Tongue (tissue), 2 donors: Measurements from ENCODE around the gene CCNB1IP1. TPM values are rescaled to one million over a fixed set of nuclear protein-coding genes. Genes with fewer than 3 reads are reported as not detected.
A peak's percentile ranks its signal among the peaks of the same experiment; 100 is the strongest.
"Not testable (repeated sequence)": the region's sequence is repeated elsewhere in the genome, so short reads cannot be mapped to it uniquely, and the experiment has no call there.

Experiments used
- DNase-seq: peaks from one replicate; pipeline ENCODE4 v3.0.0-alpha.2; 2015
- total RNA-seq: library from RNA; depleted of rRNA; stranded (reverse); fragments of >200 nt; gene quantifications from one replicate; pipeline ENCODE4 v1.2.3, GENCODE V29; 2014

CCNB1IP1 gene, protein sequence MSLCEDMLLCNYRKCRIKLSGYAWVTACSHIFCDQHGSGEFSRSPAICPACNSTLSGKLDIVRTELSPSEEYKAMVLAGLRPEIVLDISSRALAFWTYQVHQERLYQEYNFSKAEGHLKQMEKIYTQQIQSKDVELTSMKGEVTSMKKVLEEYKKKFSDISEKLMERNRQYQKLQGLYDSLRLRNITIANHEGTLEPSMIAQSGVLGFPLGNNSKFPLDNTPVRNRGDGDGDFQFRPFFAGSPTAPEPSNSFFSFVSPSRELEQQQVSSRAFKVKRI
- total RNA-seq: 72.5 TPM

DNA sequence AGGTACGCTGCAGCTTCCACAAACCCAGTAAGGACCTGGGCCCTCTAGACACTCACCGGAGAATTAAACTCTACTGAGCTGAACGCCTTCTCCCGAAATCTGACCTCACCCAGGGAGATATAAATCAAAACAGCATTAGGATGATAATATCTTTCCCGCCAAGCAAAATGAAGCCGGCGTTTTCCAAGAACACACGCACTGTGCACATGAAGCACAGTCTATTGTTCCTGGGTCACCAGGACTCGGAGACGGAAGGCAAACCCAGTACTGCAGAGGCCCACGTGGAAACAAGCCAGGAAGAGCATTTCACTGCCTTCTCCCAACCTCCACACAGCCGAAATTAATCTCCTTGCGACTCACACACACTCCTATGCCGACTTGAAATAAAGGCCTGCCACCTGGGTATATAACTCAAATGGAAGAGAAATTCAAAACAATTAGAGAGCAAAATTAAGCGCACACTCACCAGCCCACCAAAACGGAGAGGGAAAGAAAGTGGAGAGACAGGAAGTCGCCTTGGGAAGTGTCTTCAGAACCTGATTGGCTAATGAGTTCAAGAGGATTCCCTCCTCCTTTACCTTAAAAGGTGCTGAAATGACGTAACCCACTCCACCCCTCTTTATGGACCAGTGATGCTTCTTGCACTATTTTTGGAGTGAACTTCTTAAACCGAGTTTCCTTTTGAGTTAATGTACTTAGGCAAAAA is at the start of gene CCNB1IP1:
Gene CCNB1IP1, minus strand, starts transcription at position 492 of the 706 bp plus-strand sequence. CDS start 16,756 bp downstream, outside the sequence.
- peak; percentile 94 for DNase-seq

DNA sequence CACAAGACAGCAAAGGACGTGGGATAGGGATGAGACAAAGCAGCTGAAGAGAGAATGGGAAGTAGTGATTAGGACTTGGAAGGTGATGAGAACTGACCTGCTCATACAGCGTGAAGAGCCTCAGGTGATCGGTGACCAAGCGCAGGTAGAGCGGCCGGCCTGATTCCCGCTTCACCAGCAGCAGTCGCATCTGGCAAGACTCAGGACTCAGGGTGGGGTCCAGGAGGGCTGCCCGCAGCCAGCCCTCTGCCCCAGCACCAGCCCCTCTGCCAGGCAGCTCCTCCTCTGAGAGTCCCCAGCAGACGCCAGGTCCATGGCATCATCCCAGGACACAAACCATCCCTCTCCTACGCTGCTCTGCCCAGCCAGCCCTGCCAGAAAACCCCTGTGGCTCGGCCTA is 49.4 kb upstream of the CCNB1IP1 start:
- DNase-seq: no peak

DNA sequence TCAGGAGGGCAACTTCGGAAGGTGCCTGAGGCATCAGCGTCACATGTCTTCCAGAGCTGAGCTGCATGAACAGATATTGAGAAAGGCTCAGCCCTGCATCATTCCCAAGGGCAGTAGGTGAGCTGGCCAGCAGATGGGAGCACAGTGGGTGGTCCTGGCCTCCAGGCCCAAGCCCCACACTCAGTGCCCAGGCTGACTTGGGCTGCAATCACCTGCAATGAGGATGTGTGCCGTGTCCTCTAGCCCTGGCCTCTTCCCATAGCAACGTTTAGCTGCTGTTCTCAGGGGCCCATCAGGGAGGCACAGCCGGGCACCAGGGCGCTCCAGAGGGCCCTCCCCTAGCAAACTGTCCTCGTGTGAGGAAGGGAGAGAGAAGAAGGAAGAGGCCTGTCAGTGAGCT is 48.3 kb upstream of the CCNB1IP1 start:
- DNase-seq: no peak

DNA sequence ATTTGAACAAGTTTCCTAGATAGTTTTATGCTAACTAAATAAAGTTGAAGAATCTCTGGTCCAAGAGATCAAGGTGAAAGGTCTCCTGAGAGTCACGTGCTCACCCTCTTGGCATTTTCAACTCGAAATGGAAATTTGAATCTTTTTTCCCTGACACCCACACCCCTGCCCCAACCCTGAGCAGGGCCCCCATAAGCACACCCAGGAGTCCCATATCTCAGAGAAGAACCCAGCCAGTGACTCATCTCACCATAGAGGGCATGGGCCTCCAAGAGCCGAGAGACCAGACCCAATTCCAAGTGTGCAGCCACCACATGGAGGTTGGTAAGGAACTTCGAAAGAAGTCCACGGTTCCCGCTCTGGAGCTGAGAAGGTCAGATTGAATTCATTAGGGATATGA is 47.6 kb upstream of the CCNB1IP1 start:
- no peak for DNase-seq

DNA sequence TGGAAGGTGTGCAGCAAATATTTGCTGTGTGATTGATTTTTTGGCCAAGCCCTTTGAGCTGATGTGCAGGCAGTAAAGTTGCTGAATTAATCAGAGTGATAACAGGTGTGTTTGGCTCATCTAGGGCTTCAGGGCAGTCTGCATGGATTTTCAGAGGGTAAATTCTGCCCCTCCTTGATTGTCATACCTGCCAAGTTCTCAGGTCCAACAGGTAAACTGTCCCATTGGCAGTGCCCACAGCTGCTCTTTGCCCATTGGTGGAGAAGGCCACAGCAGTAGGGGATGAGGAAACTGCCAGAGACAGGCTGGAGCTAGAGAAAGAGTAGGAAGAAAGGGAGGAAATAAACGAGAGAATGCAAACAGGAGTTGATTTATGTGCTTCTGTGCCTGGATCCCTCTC is 46.7 kb upstream of the CCNB1IP1 start:
- no peak for DNase-seq

DNA sequence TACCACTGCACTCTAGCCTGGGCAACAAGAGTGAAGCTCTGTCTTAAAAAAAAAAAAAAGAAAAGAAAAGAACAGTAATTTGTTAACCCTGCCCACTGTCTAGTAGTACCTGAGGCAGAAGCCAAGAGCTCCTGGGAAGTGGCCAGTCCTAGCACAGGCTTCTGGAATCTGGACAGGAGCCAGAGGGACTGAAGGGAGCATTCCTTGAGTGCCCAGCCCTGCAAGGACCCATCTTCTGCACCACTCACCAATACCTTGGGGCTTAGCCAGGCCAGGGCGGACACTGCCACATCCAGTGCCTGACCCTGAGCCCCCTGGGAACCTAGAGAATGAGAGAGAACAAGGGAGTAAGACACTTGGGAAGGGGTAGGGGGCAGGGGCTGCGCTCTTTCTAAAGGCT is 44.1 kb upstream of the CCNB1IP1 start:
- no peak for DNase-seq

DNA sequence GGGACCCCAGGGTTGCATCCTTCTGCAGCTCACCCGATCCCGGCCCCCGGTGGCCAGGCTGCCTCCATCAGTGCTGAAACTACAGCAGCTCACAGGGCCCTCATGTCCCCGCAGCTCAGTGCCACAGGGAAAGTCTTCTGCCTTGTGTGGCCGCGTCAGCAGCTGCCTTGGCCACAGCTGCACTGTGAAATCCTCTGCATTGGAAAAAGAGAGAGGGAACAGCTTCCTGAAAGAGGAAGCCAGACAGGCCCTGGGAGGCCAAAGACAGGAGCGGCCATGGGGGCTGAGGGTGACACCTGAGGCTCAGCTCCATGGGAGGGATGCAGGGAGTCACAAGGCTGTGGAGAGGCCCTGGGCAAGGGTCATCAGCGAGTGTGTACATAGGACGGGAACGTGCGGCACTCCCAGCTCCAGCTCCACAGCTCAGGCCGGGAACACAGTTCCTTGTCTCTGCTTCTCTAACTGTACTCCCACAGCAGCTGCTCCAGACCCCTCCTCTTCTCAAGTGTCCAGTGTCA is 43.1 kb upstream of the CCNB1IP1 start:
- DNase-seq: peak; percentile 37

DNA sequence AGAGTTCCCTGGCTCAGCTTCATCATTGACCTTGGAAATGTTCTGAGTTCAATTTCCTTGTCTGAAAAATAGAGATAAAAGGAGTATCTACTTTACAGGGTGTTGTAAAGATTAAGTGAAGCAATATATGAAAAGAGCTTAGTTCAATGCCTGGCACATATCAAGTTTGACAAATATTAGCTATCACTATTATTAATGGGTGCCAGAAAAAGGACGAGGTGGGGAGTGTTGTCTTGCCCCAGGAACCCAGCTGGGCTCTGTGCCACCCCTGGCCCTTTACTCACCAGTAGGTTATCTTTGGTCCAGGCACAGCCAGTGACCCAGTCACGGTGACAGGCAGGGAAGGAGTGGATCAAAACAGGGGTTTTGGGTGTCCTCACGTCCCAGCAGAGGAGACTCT is 42.4 kb upstream of the CCNB1IP1 start:
- no peak for DNase-seq

DNA sequence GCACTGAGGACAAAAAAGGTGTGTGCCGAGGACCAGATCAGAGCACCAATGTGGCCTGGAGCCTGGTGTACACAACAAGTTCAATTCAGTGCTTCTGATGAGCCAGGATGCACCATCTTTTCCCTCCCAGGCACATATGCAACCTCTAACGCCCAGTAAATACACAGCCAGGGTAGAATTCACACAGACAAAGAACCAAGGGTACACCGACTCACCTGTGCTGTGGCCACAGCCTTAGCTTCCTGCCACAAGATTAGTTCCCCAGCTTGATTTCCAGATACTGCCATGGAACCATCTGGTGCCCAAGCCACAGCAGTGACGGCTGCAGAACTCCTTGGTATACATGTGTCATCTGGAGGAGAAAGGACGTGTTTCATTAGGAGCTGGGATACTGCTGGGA is 39.7 kb upstream of the CCNB1IP1 start:
- DNase-seq: no peak

DNA sequence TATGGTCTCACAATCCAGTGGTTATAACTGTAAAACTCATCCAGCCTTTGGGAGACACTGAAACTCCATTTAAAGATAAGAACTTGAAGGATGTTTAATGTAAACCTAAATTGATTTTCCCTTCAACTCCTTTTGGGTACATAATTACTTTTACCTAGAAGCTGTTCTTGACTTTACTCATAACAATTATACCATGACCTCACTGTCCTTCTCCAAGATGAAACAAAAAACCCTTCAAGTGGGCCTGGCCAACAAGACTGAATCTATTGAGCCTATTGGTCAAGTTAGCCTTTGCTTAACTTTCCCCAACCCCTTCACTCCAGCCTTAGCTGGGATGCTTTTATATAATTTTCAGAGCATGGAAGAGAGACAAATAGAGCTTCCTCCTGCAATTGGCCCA is 32.8 kb upstream of the CCNB1IP1 start:
- no peak for DNase-seq

DNA sequence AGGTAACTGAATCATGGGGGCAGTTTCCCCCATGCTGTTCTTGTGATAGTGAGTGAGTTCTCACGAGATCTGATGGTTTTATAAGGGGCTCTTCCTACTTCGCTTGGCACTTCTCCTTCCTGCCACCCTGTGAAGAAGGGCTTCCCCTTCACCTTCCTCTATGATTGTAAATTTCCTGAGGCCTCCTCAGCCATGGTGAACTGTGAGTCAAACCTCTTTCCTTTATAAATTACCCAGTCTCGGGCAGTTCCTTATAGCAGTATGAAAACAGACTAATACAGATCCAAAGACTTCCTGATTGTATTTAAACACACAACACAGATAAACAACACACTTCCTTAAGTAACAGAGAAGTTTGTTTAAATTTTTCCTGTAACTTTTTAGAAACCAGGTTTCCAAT is 25.4 kb upstream of the CCNB1IP1 start:
- not testable (repeated sequence) for DNase-seq

DNA sequence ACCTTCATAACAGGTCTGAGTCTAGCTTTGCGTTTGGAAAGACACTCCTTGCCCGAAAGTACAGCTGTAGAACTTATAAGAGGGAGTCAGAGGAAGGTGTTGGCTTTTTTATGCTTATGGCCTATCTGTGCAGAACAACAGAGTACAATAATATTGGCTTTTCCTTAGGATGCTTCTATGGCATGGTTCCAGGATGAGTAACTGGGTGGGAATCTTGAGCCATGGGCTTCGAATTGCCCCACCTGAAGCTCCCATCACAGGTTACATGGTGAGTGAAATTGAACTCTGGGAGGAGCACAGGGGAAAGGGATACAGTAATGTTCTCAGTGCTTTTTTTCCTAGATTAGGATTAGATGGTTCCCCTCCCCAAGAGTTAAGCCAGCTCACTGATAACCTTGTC is 23.3 kb upstream of the CCNB1IP1 start:
- no peak for DNase-seq

DNA sequence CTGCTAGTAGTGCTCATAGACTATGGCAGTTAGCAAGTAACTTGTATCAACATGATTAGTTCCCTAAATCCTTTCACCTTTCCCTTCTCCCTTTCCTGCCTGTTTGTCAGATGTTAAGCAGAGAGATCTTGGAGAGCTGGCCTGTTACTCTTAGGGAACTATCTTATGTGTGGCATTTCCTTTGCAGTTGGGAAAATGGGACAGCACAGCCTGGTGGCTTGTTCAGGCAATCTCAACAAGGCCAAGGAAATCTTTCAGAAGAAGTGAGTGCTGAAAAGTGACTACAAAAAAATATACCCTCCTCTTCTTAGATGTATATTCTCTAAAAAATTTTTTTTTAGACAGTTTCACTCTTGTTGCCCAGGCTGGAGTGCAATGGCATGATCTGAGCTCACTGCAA is 17.8 kb upstream of the CCNB1IP1 start:
- no peak for DNase-seq

DNA sequence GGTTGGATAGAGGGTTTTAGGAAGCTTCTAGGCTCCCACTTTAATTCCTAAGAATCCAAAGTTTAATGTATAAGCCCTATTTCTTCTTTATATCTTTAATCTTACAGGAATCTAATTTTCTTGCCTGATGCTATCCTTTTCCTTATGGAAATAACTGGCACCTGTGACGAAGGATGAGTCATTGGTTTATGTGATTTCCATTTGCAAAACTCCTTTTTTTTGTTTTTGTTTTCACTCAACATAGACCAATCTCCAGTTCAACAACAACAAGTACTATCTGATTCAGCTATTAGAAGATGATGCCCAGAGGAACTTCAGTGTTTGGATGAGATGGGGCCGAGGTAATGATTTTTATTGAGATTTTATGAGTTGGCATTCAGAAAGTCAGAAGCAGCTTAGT is 17.2 kb upstream of the CCNB1IP1 start:
- DNase-seq: no peak

DNA sequence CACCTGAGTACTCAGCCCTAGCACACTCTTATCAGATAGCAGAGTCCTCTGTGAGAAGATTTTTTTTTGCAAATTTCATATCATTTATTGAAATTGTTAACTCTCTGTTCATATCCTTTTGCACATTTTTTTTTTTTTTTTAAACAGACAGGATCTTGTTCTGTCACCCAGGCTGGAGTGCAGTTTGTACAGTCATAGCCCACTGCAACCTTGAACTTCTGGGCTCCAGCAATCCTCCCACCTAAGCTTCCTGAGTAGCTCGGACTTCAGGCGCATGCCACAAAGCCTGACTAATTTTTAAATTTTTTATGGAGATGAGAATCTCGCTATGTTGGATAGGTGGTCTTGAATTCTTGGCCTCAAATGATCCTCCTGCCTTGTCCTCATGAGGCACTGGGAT is 14.7 kb upstream of the CCNB1IP1 start:
- DNase-seq: no peak

DNA sequence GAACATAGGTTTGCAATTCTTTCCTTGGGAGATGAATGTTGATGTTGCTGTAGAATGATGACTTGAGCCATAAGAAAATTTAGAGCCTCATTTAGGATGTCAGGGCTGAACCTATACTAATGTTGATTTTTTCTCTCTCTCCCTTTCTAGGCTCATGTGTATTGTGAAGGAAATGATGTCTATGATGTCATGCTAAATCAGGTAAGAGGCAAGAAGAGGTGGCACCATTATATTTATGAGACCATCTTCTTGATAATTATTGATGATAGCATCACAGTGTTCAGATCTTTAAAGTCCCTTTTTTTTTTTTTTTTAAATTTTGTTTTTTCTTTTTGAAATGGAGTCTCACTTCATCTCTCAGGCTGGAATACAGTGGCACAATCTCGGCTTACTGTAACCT is 13.6 kb upstream of the CCNB1IP1 start:
- no peak for DNase-seq

DNA sequence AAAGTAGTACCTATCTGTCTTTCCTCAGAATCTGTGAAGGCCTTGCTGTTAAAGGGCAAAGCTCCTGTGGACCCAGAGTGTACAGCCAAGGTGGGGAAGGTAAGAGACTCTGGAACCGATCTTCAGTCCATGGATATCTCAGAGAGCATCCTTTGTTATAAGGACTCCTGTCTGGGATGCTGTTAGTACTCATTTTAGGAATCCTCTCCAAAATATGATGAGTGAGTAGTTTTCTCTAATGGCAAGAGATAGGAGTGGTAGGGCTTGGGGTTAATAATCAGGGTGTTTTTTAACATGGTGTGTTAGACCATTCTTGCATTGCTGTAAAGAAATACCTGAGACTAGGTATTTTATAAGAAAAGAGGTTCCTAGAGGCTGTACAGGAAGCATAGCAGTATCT is 12.3 kb upstream of the CCNB1IP1 start:
- DNase-seq: no peak

DNA sequence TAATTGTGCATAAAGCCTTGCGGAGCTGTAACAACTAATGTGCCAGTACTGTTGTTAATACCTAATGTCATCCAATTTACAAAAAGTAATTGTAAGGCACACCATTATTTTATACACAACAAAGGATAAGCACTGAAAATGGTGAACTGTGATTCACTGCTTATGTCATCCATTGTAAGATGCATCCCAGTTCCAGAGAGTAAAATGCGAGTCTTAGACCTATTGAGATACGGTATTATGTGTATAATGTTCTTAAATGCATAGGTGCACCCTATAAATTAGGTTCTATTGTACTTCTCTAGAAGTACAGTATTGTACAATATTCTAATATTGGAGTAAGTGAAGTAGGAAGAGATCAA is 10.8 kb upstream of the CCNB1IP1 start:
- DNase-seq: peak; percentile 65

DNA sequence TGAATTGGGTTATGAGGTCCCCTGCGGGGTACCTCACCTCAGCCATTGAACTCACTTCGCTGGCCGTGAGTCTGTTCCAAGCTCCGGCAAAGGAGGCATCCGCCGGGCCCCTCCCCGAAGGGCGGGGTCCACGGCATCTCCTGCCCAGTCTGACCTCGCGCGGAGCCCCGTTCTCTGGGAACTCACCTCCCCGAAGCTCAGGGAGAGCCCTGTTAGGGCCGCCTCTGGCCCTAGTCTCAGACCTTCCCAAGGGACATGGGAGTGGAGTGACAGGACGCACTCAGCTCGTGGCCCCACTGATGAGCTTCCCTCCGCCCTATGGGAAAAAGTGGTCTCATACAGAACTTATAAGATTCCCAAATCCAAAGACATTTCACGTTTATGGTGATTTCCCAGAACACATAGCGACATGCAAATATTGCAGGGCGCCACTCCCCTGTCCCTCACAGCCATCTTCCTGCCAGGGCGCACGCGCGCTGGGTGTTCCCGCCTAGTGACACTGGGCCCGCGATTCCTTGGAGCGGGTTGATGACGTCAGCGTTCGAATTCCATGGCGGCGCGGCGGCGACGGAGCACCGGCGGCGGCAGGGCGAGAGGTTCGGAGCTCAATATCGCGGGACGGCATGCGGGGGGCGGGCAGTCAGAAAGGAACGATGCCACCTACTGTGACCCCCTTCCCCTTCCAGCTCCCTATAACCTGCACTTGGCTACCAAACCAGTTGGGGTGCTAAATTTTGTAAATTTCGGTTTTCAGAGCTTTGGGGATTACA is 10.2 kb upstream of the CCNB1IP1 start, which contains the start of gene PARP2:
Gene PARP2, plus strand, starts transcription at position 544 of the 770 bp plus-strand sequence. Its CDS starts 7 bp downstream, at position 551.
- DNase-seq: peak; percentile 100

DNA sequence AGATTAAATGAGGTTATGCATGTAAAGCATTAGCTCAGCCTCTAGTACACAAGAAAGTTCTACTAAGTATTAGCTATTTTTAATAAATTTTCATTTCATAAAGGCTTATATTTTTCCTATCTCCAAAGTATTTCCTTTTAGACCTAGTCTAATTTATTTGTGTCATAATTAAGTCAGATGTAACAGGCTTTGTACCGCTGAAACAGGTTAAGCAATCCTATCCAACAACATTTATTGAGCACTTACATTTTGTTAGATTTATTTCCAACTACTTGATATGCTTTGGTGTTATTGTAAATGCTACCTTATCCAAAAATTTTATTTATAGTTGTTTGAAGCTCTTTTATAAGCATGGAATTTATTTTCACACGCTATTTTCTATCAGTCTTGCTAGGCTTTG is 8.6 kb upstream of the CCNB1IP1 start:
- no peak for DNase-seq

DNA sequence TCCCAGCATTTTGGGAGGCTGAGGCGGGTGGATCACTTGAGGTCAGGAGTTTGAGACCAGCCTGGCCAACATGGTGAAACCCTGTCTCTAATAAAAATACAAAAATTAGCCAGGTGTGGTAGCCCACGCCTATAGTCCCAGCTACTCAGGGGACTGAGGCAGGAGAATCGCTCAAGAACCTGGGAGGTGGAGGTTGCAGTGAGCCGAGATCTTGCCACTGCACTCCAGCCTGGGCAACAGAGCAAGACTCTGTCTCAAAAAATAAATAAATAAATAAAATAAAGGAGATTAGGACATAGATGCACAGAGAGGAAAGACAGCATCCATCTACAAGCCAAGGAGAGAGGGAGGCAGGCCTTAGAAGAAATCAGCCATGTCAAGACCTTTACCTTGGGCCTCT is 8.0 kb upstream of the CCNB1IP1 start:
- not testable (repeated sequence) for DNase-seq

DNA sequence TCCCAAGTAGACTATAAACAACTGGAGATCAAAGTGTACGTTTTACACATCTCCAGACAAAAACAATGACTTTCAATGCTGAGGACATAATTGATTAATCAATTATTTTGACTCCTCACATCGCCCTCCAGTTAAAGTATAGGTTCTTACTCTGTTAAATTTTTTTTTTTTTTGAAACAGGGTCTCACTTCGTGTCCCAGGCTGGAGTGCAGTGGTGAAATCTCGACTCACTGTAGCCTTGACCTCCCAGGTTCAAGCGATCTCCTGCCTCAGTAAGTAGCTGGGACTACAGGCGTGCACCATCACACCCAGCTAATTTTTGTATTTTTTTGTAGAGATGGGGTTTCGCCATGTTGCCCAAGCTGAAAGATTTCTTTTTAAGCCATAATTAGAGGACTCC is 938 bp upstream of the CCNB1IP1 start:
- DNase-seq: no peak

DNA sequence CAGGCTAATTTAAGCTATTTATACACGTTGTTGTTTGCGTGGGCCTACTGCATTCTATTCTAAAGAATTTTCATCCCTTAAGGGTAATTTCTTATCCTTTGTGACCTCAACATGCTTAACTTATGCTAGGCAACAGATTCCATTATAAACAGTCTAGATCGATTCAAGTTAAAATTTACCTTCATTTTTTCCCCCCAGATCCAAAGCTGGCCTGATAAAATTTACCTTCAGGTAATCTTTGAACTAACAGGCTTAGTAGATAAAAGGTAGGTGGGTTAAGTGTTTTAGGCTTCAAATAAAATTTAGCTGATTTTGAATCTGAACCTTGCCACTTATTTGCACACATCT is 389 bp upstream of the CCNB1IP1 start:
- no peak for DNase-seq
